ENCODE results near the gene BMI1.

- TF ChIP-seq CTCF (IDR thresholded peaks at IDR 0.05; ENCODE audit: low read depth, low read length) (no peak), POLR2A (IDR thresholded peaks at IDR 0.05; ENCODE audit: extremely low read depth, insufficient read length) (no peak), MYC (IDR thresholded peaks at IDR 0.05; ENCODE audit: low read depth, low read length) (no peak)
- TF ChIP-seq, protein P1, sequence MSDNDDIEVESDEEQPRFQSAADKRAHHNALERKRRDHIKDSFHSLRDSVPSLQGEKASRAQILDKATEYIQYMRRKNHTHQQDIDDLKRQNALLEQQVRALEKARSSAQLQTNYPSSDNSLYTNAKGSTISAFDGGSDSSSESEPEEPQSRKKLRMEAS (IDR thresholded peaks at IDR 0.05; ENCODE audit: low read depth, low read length), result no peak
These were observed 441 bp downstream of the BMI1 start for GRCh38 chr10:22321156-22321923.
